H1 (cell line): ENCODE results near the gene SMARCD2. TPM values are rescaled to one million over a fixed set of nuclear protein-coding genes. Genes with fewer than 3 reads are reported as not detected.

Experiments
- CTCF ChIA-PET: fragments of 300-600 bp; sonication (Branson Sonifier 250); formaldehyde crosslinking; loops from one replicate; lab custom pipeline; 2021; ENCODE audit not compliant: partially characterized antibody; lab: Charles Lee
- POLR2A ChIA-PET: fragments of 300-600 bp; sonication (Branson Sonifier 250); formaldehyde crosslinking; loops from one replicate; lab custom pipeline; 2021; ENCODE audit warnings: inconsistent platforms; ENCODE audit not compliant: partially characterized antibody; lab: Charles Lee
- DNase-seq, 2 experiments: peaks; one replicate each; pipeline versions ENCODE4 v3.0.0 to v3.0.0-alpha.2; 2010 to 2022; ENCODE audit warnings: low spot score in 2 of 2, low read depth in 1 of 2, mixed read lengths in 1 of 2
- FAIRE-seq: peaks from 2 replicates; lab custom pipeline; 2011; peaks lifted over from hg19 to GRCh38; lab: Jason Lieb, UNC
- H2AFZ ChIP-seq: 2 replicates; pipeline ENCODE4 v1.8.1; 2012; ENCODE audit warnings: low read length, inconsistent platforms
- H2AK5ac ChIP-seq: 2 replicates; pipeline ENCODE4 v1.6.1; 2013; ENCODE audit warnings: low read depth, low read length
- H2BK120ac ChIP-seq: replicated peaks from 2 replicates; pipeline ENCODE3; 2013; ENCODE audit warnings: low read depth, low read length, inconsistent platforms
- H2BK12ac ChIP-seq: 2 replicates; pipeline ENCODE4 v1.6.1; 2013; ENCODE audit warnings: low read depth, low read length
- H2BK15ac ChIP-seq: 2 replicates; pipeline ENCODE4 v1.6.1; 2013; ENCODE audit warnings: low read length
- H2BK20ac ChIP-seq: 2 replicates; pipeline ENCODE4 v1.6.1; 2013; ENCODE audit warnings: low read length
- H2BK5ac ChIP-seq: 2 replicates; pipeline ENCODE4 v1.6.1; 2013; ENCODE audit warnings: low read depth, low read length
- H3K14ac ChIP-seq: 2 replicates; pipeline ENCODE4 v1.6.1; 2013; ENCODE audit warnings: inconsistent platforms; ENCODE audit not compliant: insufficient read length
- H3K18ac ChIP-seq: 2 replicates; pipeline ENCODE4 v1.6.1; 2013; ENCODE audit warnings: low read length; ENCODE audit errors: extremely low read depth
- H3K23ac ChIP-seq: 2 replicates; pipeline ENCODE4 v1.6.1; 2013; ENCODE audit warnings: inconsistent platforms; ENCODE audit not compliant: insufficient read length
- H3K23me2 ChIP-seq: 2 replicates; pipeline ENCODE4 v1.6.1; 2013; ENCODE audit warnings: low read depth, low read length
- H3K27ac ChIP-seq: 2 replicates; pipeline ENCODE4 v1.6.1; 2011; ENCODE audit warnings: low read depth, low read length, inconsistent platforms
- H3K27me3 ChIP-seq, 4 experiments: replicated peaks in 1 of 4; 1 replicate in 1 of 4; 2 replicates in 3 of 4; pipeline versions ENCODE4 v1.6.1 to v1.8.1; 2011 to 2013; ENCODE audit warnings: low read length in 3 of 4, mild to moderate bottlenecking in 3 of 4, inconsistent platforms in 2 of 4, mixed read lengths in 2 of 4, moderate library complexity in 1 of 4; ENCODE audit not compliant: control insufficient read depth in 3 of 4, insufficient read depth in 3 of 4; ENCODE audit errors: extremely low read depth in 1 of 4
- H3K36me3 ChIP-seq, 4 experiments: 2 replicates each; pipeline versions ENCODE4 v1.6.1 to v1.8.1; 2011 to 2013; ENCODE audit warnings: mild to moderate bottlenecking in 4 of 4, low read length in 3 of 4, moderate library complexity in 2 of 4, control low read depth in 1 of 4, inconsistent platforms in 1 of 4; ENCODE audit not compliant: insufficient read depth in 4 of 4, control insufficient read depth in 2 of 4
- H3K4ac ChIP-seq: replicated peaks from 2 replicates; pipeline ENCODE3; 2013; ENCODE audit warnings: low read length, low read depth, mixed read lengths, inconsistent platforms; ENCODE audit not compliant: insufficient read length
- H3K4me1 ChIP-seq, 4 experiments: replicated peaks in 1 of 4; 1 replicate in 1 of 4; 2 replicates in 3 of 4; pipeline versions ENCODE4 v1.6.1 to v1.8.1; 2011 to 2013; ENCODE audit warnings: low read length in 3 of 4, inconsistent platforms in 2 of 4, mixed read lengths in 1 of 4; ENCODE audit not compliant: insufficient read depth in 4 of 4, control insufficient read depth in 3 of 4
- H3K4me2 ChIP-seq, 2 experiments: 2 replicates each; pipeline versions ENCODE4 v1.6.1 to v1.8.1; 2011 to 2013; ENCODE audit warnings: low read depth in 2 of 2, low read length in 2 of 2, control low read depth in 1 of 2, inconsistent platforms in 1 of 2, mild to moderate bottlenecking in 1 of 2; ENCODE audit not compliant: insufficient read depth in 1 of 2
- H3K4me3 ChIP-seq, 4 experiments: fragments of 200-600, 300-600 bp in 1 of 4; sonication (generic), shearing (Covaris generic), sonication (Bioruptor Twin) in 1 of 4; 2 replicates each; pipeline versions ENCODE4 v1.5.1 to v1.8.1; 2011 to 2016; ENCODE audit warnings: low read length in 4 of 4, low read depth in 3 of 4, control low read depth in 2 of 4, inconsistent platforms in 2 of 4, mild to moderate bottlenecking in 2 of 4, mixed read lengths in 1 of 4, moderate library complexity in 1 of 4; ENCODE audit not compliant: insufficient read depth in 2 of 4; ENCODE audit errors: extremely low read depth in 1 of 4
- H3K56ac ChIP-seq: replicated peaks from 2 replicates; pipeline ENCODE3; 2013; ENCODE audit warnings: low read depth, mild to moderate bottlenecking, mixed read lengths, low read length, inconsistent platforms; ENCODE audit not compliant: insufficient read length
- H3K79me1 ChIP-seq: 2 replicates; pipeline ENCODE4 v1.6.1; 2013; ENCODE audit warnings: low read depth, low read length, control low read depth
- H3K79me2 ChIP-seq, 2 experiments: 2 replicates each; pipeline versions ENCODE4 v1.6.1 to v1.8.1; 2012 to 2013; ENCODE audit warnings: low read length in 2 of 2, mild to moderate bottlenecking in 2 of 2, inconsistent platforms in 1 of 2; ENCODE audit not compliant: insufficient read depth in 2 of 2, control insufficient read depth in 1 of 2
- H3K9ac ChIP-seq, 4 experiments: replicated peaks in 1 of 4; 1 replicate in 1 of 4; 2 replicates in 3 of 4; pipeline versions ENCODE4 v1.6.1 to v1.8.1; 2011 to 2013; ENCODE audit warnings: low read depth in 3 of 4, low read length in 3 of 4, control low read depth in 2 of 4, mild to moderate bottlenecking in 2 of 4, moderate library complexity in 2 of 4, inconsistent platforms in 1 of 4; ENCODE audit errors: extremely low read depth in 1 of 4
- H3K9me3 ChIP-seq, 2 experiments: 2 replicates each; pipeline versions ENCODE4 v1.6.1 to v1.8.1; 2012 to 2013; ENCODE audit warnings: mild to moderate bottlenecking in 2 of 2, moderate library complexity in 2 of 2, control low read depth in 1 of 2, inconsistent platforms in 1 of 2, low read depth in 1 of 2, low read length in 1 of 2, mixed read lengths in 1 of 2; ENCODE audit not compliant: insufficient read depth in 2 of 2
- H4K20me1 ChIP-seq, 2 experiments: replicated peaks in 1 of 2; 2 replicates each; pipeline versions ENCODE3 to v1.8.1; 2011 to 2013; ENCODE audit warnings: inconsistent platforms in 2 of 2, low read length in 2 of 2, mild to moderate bottlenecking in 1 of 2; ENCODE audit not compliant: insufficient read depth in 2 of 2, control insufficient read depth in 1 of 2
- H4K5ac ChIP-seq: 2 replicates; pipeline ENCODE4 v1.6.1; 2013; ENCODE audit warnings: low read length, low read depth, mixed read lengths, inconsistent platforms; ENCODE audit not compliant: insufficient read length
- H4K8ac ChIP-seq: 2 replicates; pipeline ENCODE4 v1.8.0; 2013; ENCODE audit warnings: mild to moderate bottlenecking, moderate library complexity, low read length, inconsistent platforms; ENCODE audit not compliant: insufficient read depth; ENCODE audit errors: extremely low read depth
- H4K91ac ChIP-seq: replicated peaks from 2 replicates; pipeline ENCODE3; 2013; ENCODE audit warnings: low read length, mixed read lengths, inconsistent platforms; ENCODE audit not compliant: insufficient read length
- CHD1 ChIP-seq: IDR thresholded peaks from 2 replicates; pipeline ENCODE4 v1.6.1; 2012; ENCODE audit warnings: low read depth, low read length, improper control_type of control experiment
- JUND ChIP-seq: IDR thresholded peaks from 2 replicates; pipeline ENCODE4 v1.6.1; 2011; ENCODE audit warnings: mild to moderate bottlenecking, improper control_type of control experiment, low read length
- KDM5A ChIP-seq: fragments of 200-600 bp; IDR thresholded peaks from 2 replicates; pipeline ENCODE4 v1.7.1; 2012; ENCODE audit warnings: mild to moderate bottlenecking, low read length, inconsistent platforms, mixed read lengths
- NANOG ChIP-seq: IDR thresholded peaks from 2 replicates; pipeline ENCODE4 v1.6.1; 2011; ENCODE audit warnings: low read length, low read depth, mild to moderate bottlenecking, inconsistent platforms; ENCODE audit not compliant: insufficient read depth, poor library complexity, severe bottlenecking
- RFX5 ChIP-seq: IDR thresholded peaks from 2 replicates; pipeline ENCODE4 v1.6.1; 2011; ENCODE audit warnings: low read depth, low read length, improper control_type of control experiment, borderline replicate concordance
- SRF ChIP-seq: IDR thresholded peaks from 2 replicates; pipeline ENCODE4 v1.6.1; 2011; ENCODE audit warnings: mild to moderate bottlenecking, low read depth, low read length, moderate library complexity
- TAF1 ChIP-seq: IDR thresholded peaks from 2 replicates; pipeline ENCODE4 v1.6.1; 2011; ENCODE audit warnings: mild to moderate bottlenecking, low read depth, low read length
- YY1 ChIP-seq: IDR thresholded peaks from 2 replicates; pipeline ENCODE4 v1.6.1; 2011; ENCODE audit warnings: low read depth, mild to moderate bottlenecking, low read length
- WGBS, 2 experiments: shearing (Covaris generic) in 1 of 2; methylation state at CpG; one replicate each; pipeline versions ENCODE4 v1.1.6 to v1.1.7; 2013 to 2015; ENCODE audit warnings: low lambda C conversion rate in 2 of 2, mixed read lengths in 2 of 2, inconsistent platforms in 1 of 2, low coverage in 1 of 2, missing lambda C conversion rate in 1 of 2; ENCODE audit not compliant: insufficient replicate concordance in 2 of 2, insufficient coverage in 1 of 2, insufficient read length in 1 of 2; ENCODE audit errors: extremely low coverage in 1 of 2, missing lambda C conversion rate in 1 of 2; 5-methylcytosine and 5-hydroxymethylcytosine counted together
- polyA plus RNA-seq, 7 experiments: library from polyadenylated mRNA; depleted of rRNA in 3 of 7; stranded (reverse) in 5 of 7; unstranded in 2 of 7; fragments of >200 nt in 5 of 7; fragments of 200-250 nt in 2 of 7; gene quantifications; 1 replicate in 5 of 7; 2 replicates in 1 of 7; 4 replicates in 1 of 7; pipeline versions ENCODE4 v1.2.1 to v1.2.3, GENCODE V29; 2011 to 2013; ENCODE audit warnings: missing spikeins in 2 of 7, mixed read lengths in 2 of 7
- total RNA-seq: library from RNA; stranded (reverse); fragmentation: NEBNext Ultra II Directional; extraction: Animal tissue kit (Norgen Biotek cat#: 25700); gene quantifications from 2 replicates; pipeline ENCODE4 v1.2.1, GENCODE V29; 2021
- TF ChIP-seq, protein P1 (sequence below): IDR thresholded peaks from 2 replicates; pipeline ENCODE4 v1.6.1; 2011; ENCODE audit warnings: low read length, improper control_type of control experiment
- TF ChIP-seq, protein P2 (sequence below): IDR thresholded peaks from 2 replicates; pipeline ENCODE4 v1.6.1; 2012; ENCODE audit warnings: low read length, inconsistent platforms
- TF ChIP-seq, protein P3 (sequence below): IDR thresholded peaks from 2 replicates; pipeline ENCODE4 v1.6.1; 2012; ENCODE audit warnings: inconsistent platforms

SMARCD2 gene
- total and polyA plus RNA-seq, 2 of the 8 experiments (the other 6 are each of a cell fraction or from before 2014, with no cell fraction given), result 90.0 to 92.2 TPM

DNA sequence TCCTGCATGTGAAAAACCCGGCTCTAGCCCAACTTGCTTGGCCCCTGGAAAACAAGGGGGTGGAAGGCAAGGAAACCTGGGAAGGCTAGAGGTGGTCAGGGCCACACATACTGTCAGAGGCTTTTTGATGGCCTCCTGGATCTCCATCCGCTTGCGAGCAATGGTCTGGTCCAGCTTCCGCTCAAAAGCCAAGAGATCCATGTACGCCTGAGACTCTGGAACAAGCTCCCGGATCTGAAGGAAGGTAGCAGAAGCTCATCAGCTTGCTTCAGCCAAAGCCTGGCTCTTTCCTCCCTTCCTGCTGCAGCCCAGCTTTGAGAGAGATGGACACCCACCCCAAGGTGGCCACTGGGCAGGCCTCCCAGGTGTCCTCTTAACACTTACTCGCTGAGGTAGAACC lies 5.7 kb downstream of the SMARCD2 start:
- H4K5ac ChIP-seq, result no peak overlapping the region
- no peak overlapping the region for H2AK5ac ChIP-seq
- H3K23me2 ChIP-seq, result peaks cover 7% of the 10 kb centered on the region
- H2BK12ac ChIP-seq, result no peak overlapping the region
- no peak overlapping the region for H3K18ac ChIP-seq
- H3K56ac ChIP-seq, result no peak overlapping the region
- no peak overlapping the region for H3K23ac ChIP-seq
- TF ChIP-seq YY1 (no peak), NANOG (no peak), SRF (no peak), CHD1 (no peak), KDM5A (no peak), RFX5 (no peak), TAF1 (no peak), JUND (no peak)
- TF ChIP-seq, protein P1, sequence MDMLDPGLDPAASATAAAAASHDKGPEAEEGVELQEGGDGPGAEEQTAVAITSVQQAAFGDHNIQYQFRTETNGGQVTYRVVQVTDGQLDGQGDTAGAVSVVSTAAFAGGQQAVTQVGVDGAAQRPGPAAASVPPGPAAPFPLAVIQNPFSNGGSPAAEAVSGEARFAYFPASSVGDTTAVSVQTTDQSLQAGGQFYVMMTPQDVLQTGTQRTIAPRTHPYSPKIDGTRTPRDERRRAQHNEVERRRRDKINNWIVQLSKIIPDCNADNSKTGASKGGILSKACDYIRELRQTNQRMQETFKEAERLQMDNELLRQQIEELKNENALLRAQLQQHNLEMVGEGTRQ, result no peak
- TF ChIP-seq, protein P2, sequence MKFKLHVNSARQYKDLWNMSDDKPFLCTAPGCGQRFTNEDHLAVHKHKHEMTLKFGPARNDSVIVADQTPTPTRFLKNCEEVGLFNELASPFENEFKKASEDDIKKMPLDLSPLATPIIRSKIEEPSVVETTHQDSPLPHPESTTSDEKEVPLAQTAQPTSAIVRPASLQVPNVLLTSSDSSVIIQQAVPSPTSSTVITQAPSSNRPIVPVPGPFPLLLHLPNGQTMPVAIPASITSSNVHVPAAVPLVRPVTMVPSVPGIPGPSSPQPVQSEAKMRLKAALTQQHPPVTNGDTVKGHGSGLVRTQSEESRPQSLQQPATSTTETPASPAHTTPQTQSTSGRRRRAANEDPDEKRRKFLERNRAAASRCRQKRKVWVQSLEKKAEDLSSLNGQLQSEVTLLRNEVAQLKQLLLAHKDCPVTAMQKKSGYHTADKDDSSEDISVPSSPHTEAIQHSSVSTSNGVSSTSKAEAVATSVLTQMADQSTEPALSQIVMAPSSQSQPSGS, result no peak
- TF ChIP-seq, protein P3, sequence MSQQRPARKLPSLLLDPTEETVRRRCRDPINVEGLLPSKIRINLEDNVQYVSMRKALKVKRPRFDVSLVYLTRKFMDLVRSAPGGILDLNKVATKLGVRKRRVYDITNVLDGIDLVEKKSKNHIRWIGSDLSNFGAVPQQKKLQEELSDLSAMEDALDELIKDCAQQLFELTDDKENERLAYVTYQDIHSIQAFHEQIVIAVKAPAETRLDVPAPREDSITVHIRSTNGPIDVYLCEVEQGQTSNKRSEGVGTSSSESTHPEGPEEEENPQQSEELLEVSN, result no peak
- TF ChIP-seq, all 59 proteins: peak for 0
- Histone ChIP-seq H3K79me1 (peaks cover 20% of the 10 kb centered on the region), H3K4me1 (peaks cover 3 to 28% (median 26%) of the 10 kb centered on the region in 4 experiments), H3K27me3 (no peaks in the 10 kb centered on the region), H3K4ac (no peak overlapping the region), H3K27ac (no peak overlapping the region), H3K36me3 (peaks cover 17 to 33% (median 29%) of the 10 kb centered on the region in 4 experiments), H2BK5ac (no peak overlapping the region), H3K4me3 (no peak overlapping the region), H2BK120ac (no peak overlapping the region), H3K9me3 (no peaks in the 10 kb centered on the region), H2BK20ac (no peak overlapping the region), H4K91ac (no peak overlapping the region), H3K4me2 (no peak overlapping the region), H3K9ac (no peak overlapping the region), H4K20me1 (peaks cover 3 to 13% of the 10 kb centered on the region in 2 experiments), H4K8ac (no peak overlapping the region), H2AFZ (no peak overlapping the region), H3K79me2 (peaks cover 11 to 41% of the 10 kb centered on the region in 2 experiments), H2BK15ac (no peak overlapping the region), H3K14ac (no peak overlapping the region)
- WGBS, 2 experiments, result 93% methylated on average over 6 of the region's 7 CpGs; no CpG with 5 or more reads in 1 of the 2 experiments
- no peak for DNase-seq
- FAIRE-seq, result no peak
- ChIA-PET POLR2A (interaction anchor here (27.8 to 32.3 kb wide), 2 partner anchors 16 to 54 kb away, joined by 481 to 593 read pairs; partner anchors contain the start of genes CCDC47, DDX42, FTSJ3 and PSMC5), CTCF (interaction anchor here (1.1 to 2.9 kb wide), 4 partner anchors 8 to 29 kb away, joined by 4 to 15 read pairs (median 8); no protein-coding TSS in a partner anchor)
